Measurements from ENCODE around the gene ATXN3L.

ATXN3L gene

GRCh38 chrX:13323241-13323640, 3.4 kb upstream of the ATXN3L start:
- ChIA-PET POLR2A (no interaction called here), CTCF (no interaction called here)
- DNase-seq (ENCODE audit: extremely low spot score), result no peak
- no peak for TF ChIP-seq NFRKB (IDR thresholded peaks at IDR 0.05)
- no peak for TF ChIP-seq ZNF384 (IDR thresholded peaks at IDR 0.05)
- no peak for TF ChIP-seq ARNT (IDR thresholded peaks at IDR 0.05)
- TF ChIP-seq L3MBTL2 (conservative IDR thresholded peaks at IDR 0.05), result no peak
- no peak for TF ChIP-seq TARDBP (IDR thresholded peaks at IDR 0.05)
- no peak for TF ChIP-seq FOXA1 (IDR thresholded peaks at IDR 0.05)
- no peak for TF ChIP-seq SUZ12 (IDR thresholded peaks at IDR 0.05)

GRCh38 chrX:13317366-13317765, 2.5 kb downstream of the ATXN3L start:
- TF ChIP-seq FOXA1 (IDR thresholded peaks at IDR 0.05), result no peak
- TF ChIP-seq HDGF (IDR thresholded peaks at IDR 0.05; ENCODE audit: borderline replicate concordance), result no peak
- no peak for TF ChIP-seq FOXK2 (IDR thresholded peaks at IDR 0.05)
- no peak for TF ChIP-seq ARNT (IDR thresholded peaks at IDR 0.05)
- no peak for TF ChIP-seq SUZ12 (IDR thresholded peaks at IDR 0.05)
- TF ChIP-seq ZNF384 (IDR thresholded peaks at IDR 0.05), result no peak
- no peak for TF ChIP-seq L3MBTL2 (conservative IDR thresholded peaks at IDR 0.05)
- no peak for TF ChIP-seq CTBP1 (IDR thresholded peaks at IDR 0.05; ENCODE audit: borderline replicate concordance)
- no peak for TF ChIP-seq ELF4 (IDR thresholded peaks at IDR 0.05)
- no peak for TF ChIP-seq BHLHE40 (IDR thresholded peaks at IDR 0.05; ENCODE audit: borderline replicate concordance)
- no peak for TF ChIP-seq FOXM1 (IDR thresholded peaks at IDR 0.05; ENCODE audit: borderline replicate concordance)
- TF ChIP-seq LEF1 (IDR thresholded peaks at IDR 0.05; ENCODE audit: borderline replicate concordance), result no peak
- DNase-seq (ENCODE audit: extremely low spot score), result no peak
- ChIA-PET CTCF (no interaction called here), POLR2A (no interaction called here)

DNA sequence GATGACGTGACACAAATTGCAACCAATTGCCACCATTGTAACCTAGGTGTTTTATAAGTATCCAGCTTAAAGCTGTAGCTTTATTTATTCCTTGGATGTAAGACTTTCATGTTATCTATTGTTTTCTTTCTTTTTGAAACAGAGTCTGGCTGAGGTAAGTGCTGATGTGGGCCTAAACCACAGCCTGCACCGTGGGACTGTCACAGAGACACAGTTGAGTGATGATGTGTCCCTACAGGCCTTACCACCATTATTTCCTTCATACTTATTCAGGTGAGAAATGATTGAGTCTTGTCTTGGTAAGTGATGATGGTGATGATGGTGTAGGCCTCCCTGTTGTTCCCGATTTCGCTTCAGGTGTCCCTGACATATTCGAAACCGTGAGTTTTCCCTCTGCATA, 8.3 kb downstream of the ATXN3L start:
- TF ChIP-seq SUZ12 (IDR thresholded peaks at IDR 0.05) (no peak), ELF4 (IDR thresholded peaks at IDR 0.05) (no peak), LEF1 (IDR thresholded peaks at IDR 0.05; ENCODE audit: borderline replicate concordance) (no peak), TARDBP (IDR thresholded peaks at IDR 0.05) (no peak), FOXK2 (IDR thresholded peaks at IDR 0.05) (no peak)
- POLR2A ChIA-PET, result no interaction called here
- CTCF ChIA-PET, result no interaction called here

GRCh38 chrX:13309631-13310030, 10.2 kb downstream of the ATXN3L start:
- TF ChIP-seq BHLHE40 (IDR thresholded peaks at IDR 0.05; ENCODE audit: borderline replicate concordance), result no peak
- no peak for TF ChIP-seq HDGF (IDR thresholded peaks at IDR 0.05; ENCODE audit: borderline replicate concordance)
- TF ChIP-seq TARDBP (IDR thresholded peaks at IDR 0.05), result no peak
- TF ChIP-seq SUZ12 (IDR thresholded peaks at IDR 0.05), result no peak
- TF ChIP-seq, protein P1, sequence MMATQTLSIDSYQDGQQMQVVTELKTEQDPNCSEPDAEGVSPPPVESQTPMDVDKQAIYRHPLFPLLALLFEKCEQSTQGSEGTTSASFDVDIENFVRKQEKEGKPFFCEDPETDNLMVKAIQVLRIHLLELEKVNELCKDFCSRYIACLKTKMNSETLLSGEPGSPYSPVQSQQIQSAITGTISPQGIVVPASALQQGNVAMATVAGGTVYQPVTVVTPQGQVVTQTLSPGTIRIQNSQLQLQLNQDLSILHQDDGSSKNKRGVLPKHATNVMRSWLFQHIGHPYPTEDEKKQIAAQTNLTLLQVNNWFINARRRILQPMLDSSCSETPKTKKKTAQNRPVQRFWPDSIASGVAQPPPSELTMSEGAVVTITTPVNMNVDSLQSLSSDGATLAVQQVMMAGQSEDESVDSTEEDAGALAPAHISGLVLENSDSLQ (IDR thresholded peaks at IDR 0.05), result no peak
- no peak for TF ChIP-seq L3MBTL2 (conservative IDR thresholded peaks at IDR 0.05)
- TF ChIP-seq CTBP1 (IDR thresholded peaks at IDR 0.05; ENCODE audit: borderline replicate concordance), result no peak
- no peak for TF ChIP-seq NFRKB (IDR thresholded peaks at IDR 0.05)
- TF ChIP-seq LEF1 (IDR thresholded peaks at IDR 0.05; ENCODE audit: borderline replicate concordance), result no peak
- no peak for TF ChIP-seq SP1 (IDR thresholded peaks at IDR 0.05)
- no peak for TF ChIP-seq FOXA1 (IDR thresholded peaks at IDR 0.05)
- no peak for TF ChIP-seq FOXM1 (IDR thresholded peaks at IDR 0.05; ENCODE audit: borderline replicate concordance)
- TF ChIP-seq FOXK2 (IDR thresholded peaks at IDR 0.05), result no peak
- TF ChIP-seq ARNT (IDR thresholded peaks at IDR 0.05), result no peak
- no peak for TF ChIP-seq ZNF384 (IDR thresholded peaks at IDR 0.05)
- TF ChIP-seq ELF4 (IDR thresholded peaks at IDR 0.05), result no peak
- DNase-seq (ENCODE audit: extremely low spot score), result no peak
- POLR2A ChIA-PET, result no interaction called here
- CTCF ChIA-PET, result no interaction called here

More for the DNA sequence above, 8.3 kb downstream of the ATXN3L start:
- DNase-seq (ENCODE audit: extremely low spot score), result no peak

DNA sequence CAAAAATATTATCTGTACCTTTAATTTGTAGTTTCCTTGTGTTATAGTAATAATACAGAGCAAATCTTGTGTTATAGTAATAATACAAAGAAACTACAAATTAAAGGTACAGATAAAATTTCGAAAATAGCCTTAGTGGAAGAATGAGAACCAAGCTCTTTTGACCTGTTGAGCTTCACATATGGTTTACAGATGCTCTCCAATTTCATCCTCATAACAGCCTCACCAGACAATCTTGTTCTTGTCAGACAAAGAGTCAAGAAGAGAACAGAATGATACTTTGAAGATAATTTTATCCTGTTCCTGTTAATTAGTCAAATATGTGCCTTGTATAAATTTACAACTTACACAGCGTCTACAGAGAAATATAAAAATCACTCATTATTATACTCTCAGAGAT, 12.8 kb downstream of the ATXN3L start:
- TF ChIP-seq FOXM1 (IDR thresholded peaks at IDR 0.05; ENCODE audit: borderline replicate concordance) (no peak), L3MBTL2 (conservative IDR thresholded peaks at IDR 0.05) (no peak), SUZ12 (IDR thresholded peaks at IDR 0.05) (no peak), NFRKB (IDR thresholded peaks at IDR 0.05) (no peak), ARNT (IDR thresholded peaks at IDR 0.05) (no peak), CTBP1 (IDR thresholded peaks at IDR 0.05; ENCODE audit: borderline replicate concordance) (no peak), SP1 (IDR thresholded peaks at IDR 0.05) (no peak), HDGF (IDR thresholded peaks at IDR 0.05; ENCODE audit: borderline replicate concordance) (no peak), FOXA1 (IDR thresholded peaks at IDR 0.05) (no peak), BHLHE40 (IDR thresholded peaks at IDR 0.05; ENCODE audit: borderline replicate concordance) (no peak), ELF4 (IDR thresholded peaks at IDR 0.05) (no peak), LEF1 (IDR thresholded peaks at IDR 0.05; ENCODE audit: borderline replicate concordance) (no peak), ZNF384 (IDR thresholded peaks at IDR 0.05) (no peak), FOXK2 (IDR thresholded peaks at IDR 0.05) (no peak)
- TF ChIP-seq, protein P1 (IDR thresholded peaks at IDR 0.05), result no peak
- DNase-seq (ENCODE audit: extremely low spot score), result no peak
- ChIA-PET POLR2A (no interaction called here), CTCF (interaction anchor here (0.6 kb wide), 1 partner anchor 360 kb away, joined by 5 read pairs; no protein-coding TSS in a partner anchor)

- POLR2A ChIA-PET, result no interaction called here
- no peak for DNase-seq (ENCODE audit: extremely low spot score)
- CTCF ChIA-PET, result interaction anchor here (0.7 to 1.2 kb wide), 2 partner anchors 20 to 358 kb away, joined by 3 read pairs; no protein-coding TSS in a partner anchor
- TF ChIP-seq HDGF (IDR thresholded peaks at IDR 0.05; ENCODE audit: borderline replicate concordance) (no peak), FOXM1 (IDR thresholded peaks at IDR 0.05; ENCODE audit: borderline replicate concordance) (no peak), LEF1 (IDR thresholded peaks at IDR 0.05; ENCODE audit: borderline replicate concordance) (no peak), ZNF384 (IDR thresholded peaks at IDR 0.05) (no peak), NFRKB (IDR thresholded peaks at IDR 0.05) (no peak), ARNT (IDR thresholded peaks at IDR 0.05) (no peak), L3MBTL2 (conservative IDR thresholded peaks at IDR 0.05) (no peak), SP1 (IDR thresholded peaks at IDR 0.05) (no peak), SUZ12 (IDR thresholded peaks at IDR 0.05) (no peak), FOXK2 (IDR thresholded peaks at IDR 0.05) (no peak), BHLHE40 (IDR thresholded peaks at IDR 0.05; ENCODE audit: borderline replicate concordance) (no peak), TARDBP (IDR thresholded peaks at IDR 0.05) (no peak), CTBP1 (IDR thresholded peaks at IDR 0.05; ENCODE audit: borderline replicate concordance) (no peak), FOXA1 (IDR thresholded peaks at IDR 0.05) (no peak), ELF4 (IDR thresholded peaks at IDR 0.05) (no peak)
- TF ChIP-seq, protein P1 (IDR thresholded peaks at IDR 0.05), result no peak
Measured at GRCh38 chrX:13305108-13305507, 14.7 kb downstream of the ATXN3L start.

Data from HEK293T (cell line).